Keratinocyte (primary cell): ENCODE data around the gene FLNA.

Source experiments
- EZH2 ChIP-seq: IDR thresholded peaks from one replicate; pipeline ENCODE4 v1.6.1; 2012; ENCODE audit warnings: inconsistent platforms, mild to moderate bottlenecking, low read length, moderate library complexity
- TF ChIP-seq, protein P1 (sequence below), 3 experiments: IDR thresholded peaks in 1 of 3; conservative IDR thresholded peaks in 1 of 3; optimal IDR thresholded peaks in 1 of 3; 2 replicates in 2 of 3; 3 replicates in 1 of 3; pipeline versions ENCODE3 to v1.5.1; 2011; ENCODE audit warnings: low read length in 3 of 3, mild to moderate bottlenecking in 3 of 3, moderate library complexity in 2 of 3, control low read depth in 1 of 3, inconsistent platforms in 1 of 3; ENCODE audit not compliant: insufficient read depth in 2 of 3; ENCODE audit errors: extremely low read depth in 1 of 3

DNA sequence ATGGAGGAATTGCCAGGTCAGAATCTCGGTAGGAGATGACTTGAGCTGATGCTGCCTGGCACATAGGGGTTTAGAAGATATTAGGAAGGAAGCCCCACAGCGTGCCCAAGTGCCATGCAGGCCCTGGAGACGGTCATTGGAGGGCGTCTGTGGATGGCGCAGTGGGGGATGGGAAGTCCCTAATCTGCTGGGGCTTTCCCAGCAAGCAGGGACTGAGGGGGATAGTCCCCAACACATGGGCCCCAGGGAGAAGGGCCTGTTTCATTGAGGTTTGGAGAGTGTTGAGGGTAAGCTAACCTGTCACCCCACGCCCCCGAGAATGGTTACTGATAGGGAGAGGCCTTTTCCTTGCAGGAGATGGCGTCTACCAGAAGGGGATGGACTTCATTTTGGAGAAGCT is 44.8 kb upstream of the FLNA start:
- TF ChIP-seq, protein P1, sequence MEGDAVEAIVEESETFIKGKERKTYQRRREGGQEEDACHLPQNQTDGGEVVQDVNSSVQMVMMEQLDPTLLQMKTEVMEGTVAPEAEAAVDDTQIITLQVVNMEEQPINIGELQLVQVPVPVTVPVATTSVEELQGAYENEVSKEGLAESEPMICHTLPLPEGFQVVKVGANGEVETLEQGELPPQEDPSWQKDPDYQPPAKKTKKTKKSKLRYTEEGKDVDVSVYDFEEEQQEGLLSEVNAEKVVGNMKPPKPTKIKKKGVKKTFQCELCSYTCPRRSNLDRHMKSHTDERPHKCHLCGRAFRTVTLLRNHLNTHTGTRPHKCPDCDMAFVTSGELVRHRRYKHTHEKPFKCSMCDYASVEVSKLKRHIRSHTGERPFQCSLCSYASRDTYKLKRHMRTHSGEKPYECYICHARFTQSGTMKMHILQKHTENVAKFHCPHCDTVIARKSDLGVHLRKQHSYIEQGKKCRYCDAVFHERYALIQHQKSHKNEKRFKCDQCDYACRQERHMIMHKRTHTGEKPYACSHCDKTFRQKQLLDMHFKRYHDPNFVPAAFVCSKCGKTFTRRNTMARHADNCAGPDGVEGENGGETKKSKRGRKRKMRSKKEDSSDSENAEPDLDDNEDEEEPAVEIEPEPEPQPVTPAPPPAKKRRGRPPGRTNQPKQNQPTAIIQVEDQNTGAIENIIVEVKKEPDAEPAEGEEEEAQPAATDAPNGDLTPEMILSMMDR (optimal IDR thresholded peaks at IDR 0.05 in 1 of 3, IDR thresholded peaks at IDR 0.05 in 1 of 3, conservative IDR thresholded peaks at IDR 0.05 in 1 of 3; ENCODE audit: extremely low read depth in 1 of 3, insufficient read depth in 2 of 3, low read length in 3 of 3) = no peak
- TF ChIP-seq EZH2 = no peak
